H1 (cell line): Measurements from ENCODE around the gene ALPG. TPM values are rescaled to one million over a fixed set of nuclear protein-coding genes. Genes with fewer than 3 reads are reported as not detected.
"Not testable (repeated sequence)": the region's sequence is repeated elsewhere in the genome, so short reads cannot be mapped to it uniquely, and the experiment has no call there.

Experiments used
- CTCF ChIA-PET: fragments of 300-600 bp; sonication (Branson Sonifier 250); formaldehyde crosslinking; loops from one replicate; lab custom pipeline; 2021; ENCODE audit not compliant: partially characterized antibody; lab: Charles Lee
- POLR2A ChIA-PET: fragments of 300-600 bp; sonication (Branson Sonifier 250); formaldehyde crosslinking; loops from one replicate; lab custom pipeline; 2021; ENCODE audit warnings: inconsistent platforms; ENCODE audit not compliant: partially characterized antibody; lab: Charles Lee
- DNase-seq, 2 experiments: peaks; one replicate each; pipeline versions ENCODE4 v3.0.0 to v3.0.0-alpha.2; 2010 to 2022; ENCODE audit warnings: low spot score in 2 of 2, low read depth in 1 of 2, mixed read lengths in 1 of 2
- FAIRE-seq: peaks from 2 replicates; lab custom pipeline; 2011; peaks lifted over from hg19 to GRCh38; lab: Jason Lieb, UNC
- H2AFZ ChIP-seq: 2 replicates; pipeline ENCODE4 v1.8.1; 2012; ENCODE audit warnings: low read length, inconsistent platforms
- H2AK5ac ChIP-seq: 2 replicates; pipeline ENCODE4 v1.6.1; 2013; ENCODE audit warnings: low read depth, low read length
- H2BK120ac ChIP-seq: replicated peaks from 2 replicates; pipeline ENCODE3; 2013; ENCODE audit warnings: low read depth, low read length, inconsistent platforms
- H2BK12ac ChIP-seq: 2 replicates; pipeline ENCODE4 v1.6.1; 2013; ENCODE audit warnings: low read depth, low read length
- H2BK15ac ChIP-seq: 2 replicates; pipeline ENCODE4 v1.6.1; 2013; ENCODE audit warnings: low read length
- H2BK20ac ChIP-seq: 2 replicates; pipeline ENCODE4 v1.6.1; 2013; ENCODE audit warnings: low read length
- H2BK5ac ChIP-seq: 2 replicates; pipeline ENCODE4 v1.6.1; 2013; ENCODE audit warnings: low read depth, low read length
- H3K14ac ChIP-seq: 2 replicates; pipeline ENCODE4 v1.6.1; 2013; ENCODE audit warnings: inconsistent platforms; ENCODE audit not compliant: insufficient read length
- H3K18ac ChIP-seq: 2 replicates; pipeline ENCODE4 v1.6.1; 2013; ENCODE audit warnings: low read length; ENCODE audit errors: extremely low read depth
- H3K23ac ChIP-seq: 2 replicates; pipeline ENCODE4 v1.6.1; 2013; ENCODE audit warnings: inconsistent platforms; ENCODE audit not compliant: insufficient read length
- H3K23me2 ChIP-seq: 2 replicates; pipeline ENCODE4 v1.6.1; 2013; ENCODE audit warnings: low read depth, low read length
- H3K27ac ChIP-seq: 2 replicates; pipeline ENCODE4 v1.6.1; 2011; ENCODE audit warnings: low read depth, low read length, inconsistent platforms
- H3K27me3 ChIP-seq, 4 experiments: replicated peaks in 1 of 4; 1 replicate in 1 of 4; 2 replicates in 3 of 4; pipeline versions ENCODE4 v1.6.1 to v1.8.1; 2011 to 2013; ENCODE audit warnings: low read length in 3 of 4, mild to moderate bottlenecking in 3 of 4, inconsistent platforms in 2 of 4, mixed read lengths in 2 of 4, moderate library complexity in 1 of 4; ENCODE audit not compliant: control insufficient read depth in 3 of 4, insufficient read depth in 3 of 4; ENCODE audit errors: extremely low read depth in 1 of 4
- H3K36me3 ChIP-seq, 4 experiments: 2 replicates each; pipeline versions ENCODE4 v1.6.1 to v1.8.1; 2011 to 2013; ENCODE audit warnings: mild to moderate bottlenecking in 4 of 4, low read length in 3 of 4, moderate library complexity in 2 of 4, control low read depth in 1 of 4, inconsistent platforms in 1 of 4; ENCODE audit not compliant: insufficient read depth in 4 of 4, control insufficient read depth in 2 of 4
- H3K4ac ChIP-seq: replicated peaks from 2 replicates; pipeline ENCODE3; 2013; ENCODE audit warnings: low read length, low read depth, mixed read lengths, inconsistent platforms; ENCODE audit not compliant: insufficient read length
- H3K4me1 ChIP-seq, 4 experiments: replicated peaks in 1 of 4; 1 replicate in 1 of 4; 2 replicates in 3 of 4; pipeline versions ENCODE4 v1.6.1 to v1.8.1; 2011 to 2013; ENCODE audit warnings: low read length in 3 of 4, inconsistent platforms in 2 of 4, mixed read lengths in 1 of 4; ENCODE audit not compliant: insufficient read depth in 4 of 4, control insufficient read depth in 3 of 4
- H3K4me2 ChIP-seq, 2 experiments: 2 replicates each; pipeline versions ENCODE4 v1.6.1 to v1.8.1; 2011 to 2013; ENCODE audit warnings: low read depth in 2 of 2, low read length in 2 of 2, control low read depth in 1 of 2, inconsistent platforms in 1 of 2, mild to moderate bottlenecking in 1 of 2; ENCODE audit not compliant: insufficient read depth in 1 of 2
- H3K4me3 ChIP-seq, 4 experiments: fragments of 200-600, 300-600 bp in 1 of 4; sonication (generic), shearing (Covaris generic), sonication (Bioruptor Twin) in 1 of 4; 2 replicates each; pipeline versions ENCODE4 v1.5.1 to v1.8.1; 2011 to 2016; ENCODE audit warnings: low read length in 4 of 4, low read depth in 3 of 4, control low read depth in 2 of 4, inconsistent platforms in 2 of 4, mild to moderate bottlenecking in 2 of 4, mixed read lengths in 1 of 4, moderate library complexity in 1 of 4; ENCODE audit not compliant: insufficient read depth in 2 of 4; ENCODE audit errors: extremely low read depth in 1 of 4
- H3K56ac ChIP-seq: replicated peaks from 2 replicates; pipeline ENCODE3; 2013; ENCODE audit warnings: low read depth, mild to moderate bottlenecking, mixed read lengths, low read length, inconsistent platforms; ENCODE audit not compliant: insufficient read length
- H3K79me1 ChIP-seq: 2 replicates; pipeline ENCODE4 v1.6.1; 2013; ENCODE audit warnings: low read depth, low read length, control low read depth
- H3K79me2 ChIP-seq, 2 experiments: 2 replicates each; pipeline versions ENCODE4 v1.6.1 to v1.8.1; 2012 to 2013; ENCODE audit warnings: low read length in 2 of 2, mild to moderate bottlenecking in 2 of 2, inconsistent platforms in 1 of 2; ENCODE audit not compliant: insufficient read depth in 2 of 2, control insufficient read depth in 1 of 2
- H3K9ac ChIP-seq, 4 experiments: replicated peaks in 1 of 4; 1 replicate in 1 of 4; 2 replicates in 3 of 4; pipeline versions ENCODE4 v1.6.1 to v1.8.1; 2011 to 2013; ENCODE audit warnings: low read depth in 3 of 4, low read length in 3 of 4, control low read depth in 2 of 4, mild to moderate bottlenecking in 2 of 4, moderate library complexity in 2 of 4, inconsistent platforms in 1 of 4; ENCODE audit errors: extremely low read depth in 1 of 4
- H3K9me3 ChIP-seq, 2 experiments: 2 replicates each; pipeline versions ENCODE4 v1.6.1 to v1.8.1; 2012 to 2013; ENCODE audit warnings: mild to moderate bottlenecking in 2 of 2, moderate library complexity in 2 of 2, control low read depth in 1 of 2, inconsistent platforms in 1 of 2, low read depth in 1 of 2, low read length in 1 of 2, mixed read lengths in 1 of 2; ENCODE audit not compliant: insufficient read depth in 2 of 2
- H4K20me1 ChIP-seq, 2 experiments: replicated peaks in 1 of 2; 2 replicates each; pipeline versions ENCODE3 to v1.8.1; 2011 to 2013; ENCODE audit warnings: inconsistent platforms in 2 of 2, low read length in 2 of 2, mild to moderate bottlenecking in 1 of 2; ENCODE audit not compliant: insufficient read depth in 2 of 2, control insufficient read depth in 1 of 2
- H4K5ac ChIP-seq: 2 replicates; pipeline ENCODE4 v1.6.1; 2013; ENCODE audit warnings: low read length, low read depth, mixed read lengths, inconsistent platforms; ENCODE audit not compliant: insufficient read length
- H4K8ac ChIP-seq: 2 replicates; pipeline ENCODE4 v1.8.0; 2013; ENCODE audit warnings: mild to moderate bottlenecking, moderate library complexity, low read length, inconsistent platforms; ENCODE audit not compliant: insufficient read depth; ENCODE audit errors: extremely low read depth
- H4K91ac ChIP-seq: replicated peaks from 2 replicates; pipeline ENCODE3; 2013; ENCODE audit warnings: low read length, mixed read lengths, inconsistent platforms; ENCODE audit not compliant: insufficient read length
- WGBS, 2 experiments: shearing (Covaris generic) in 1 of 2; methylation state at CpG; one replicate each; pipeline versions ENCODE4 v1.1.6 to v1.1.7; 2013 to 2015; ENCODE audit warnings: low lambda C conversion rate in 2 of 2, mixed read lengths in 2 of 2, inconsistent platforms in 1 of 2, low coverage in 1 of 2, missing lambda C conversion rate in 1 of 2; ENCODE audit not compliant: insufficient replicate concordance in 2 of 2, insufficient coverage in 1 of 2, insufficient read length in 1 of 2; ENCODE audit errors: extremely low coverage in 1 of 2, missing lambda C conversion rate in 1 of 2; 5-methylcytosine and 5-hydroxymethylcytosine counted together
- polyA plus RNA-seq, 7 experiments: library from polyadenylated mRNA; depleted of rRNA in 3 of 7; stranded (reverse) in 5 of 7; unstranded in 2 of 7; fragments of >200 nt in 5 of 7; fragments of 200-250 nt in 2 of 7; gene quantifications; 1 replicate in 5 of 7; 2 replicates in 1 of 7; 4 replicates in 1 of 7; pipeline versions ENCODE4 v1.2.1 to v1.2.3, GENCODE V29; 2011 to 2013; ENCODE audit warnings: missing spikeins in 2 of 7, mixed read lengths in 2 of 7
- total RNA-seq: library from RNA; stranded (reverse); fragmentation: NEBNext Ultra II Directional; extraction: Animal tissue kit (Norgen Biotek cat#: 25700); gene quantifications from 2 replicates; pipeline ENCODE4 v1.2.1, GENCODE V29; 2021
- TF ChIP-seq, protein P1 (sequence below), 3 experiments: IDR thresholded peaks; 1 replicate in 2 of 3; 2 replicates in 1 of 3; pipeline versions ENCODE4 v1.5.1 to v1.6.1; 2011; ENCODE audit warnings: low read length in 3 of 3, mild to moderate bottlenecking in 3 of 3, inconsistent platforms in 2 of 3, low read depth in 1 of 3, moderate library complexity in 1 of 3; ENCODE audit not compliant: insufficient read depth in 1 of 3; ENCODE audit errors: control extremely low read depth in 1 of 3

ALPG gene
- total and polyA plus RNA-seq, 2 of the 8 experiments (the other 6 are each of a cell fraction or from before 2014, with no cell fraction given) = 0.56 to 2.1 TPM

DNA sequence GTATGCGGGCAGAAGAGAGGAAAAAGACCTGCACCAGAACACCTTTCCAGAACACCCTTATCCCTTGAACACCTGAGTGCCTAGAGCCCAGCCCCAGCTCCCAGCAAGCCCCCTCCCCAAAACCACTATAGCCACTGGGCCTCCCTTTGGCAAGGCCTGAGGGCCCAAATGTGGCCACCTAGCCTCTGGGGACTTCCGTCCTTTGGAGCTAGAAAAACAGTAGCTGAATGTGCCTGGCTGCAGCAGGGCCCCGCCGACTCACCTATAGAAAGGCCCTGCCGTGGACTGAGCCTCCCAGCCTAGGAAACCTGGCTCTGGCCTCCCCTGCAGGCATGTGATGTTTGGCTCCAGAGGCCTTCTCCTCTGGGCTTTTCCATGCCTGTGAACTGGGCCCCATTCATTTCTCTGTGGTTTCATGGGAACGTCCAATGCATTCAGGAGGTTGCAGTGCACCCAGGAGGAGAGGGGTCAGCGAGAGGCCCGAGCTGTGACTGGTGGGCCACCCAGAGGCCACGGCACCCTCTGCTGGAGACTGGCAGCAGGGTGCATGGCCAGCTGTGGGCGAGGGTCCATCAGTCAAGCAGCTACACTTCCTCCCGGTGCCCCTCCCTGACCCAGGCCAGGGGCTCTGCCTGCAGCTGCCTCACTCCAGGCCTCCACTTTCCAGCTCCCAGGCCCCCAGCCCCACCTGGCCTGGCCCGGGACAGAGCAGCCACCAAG, 43.4 kb upstream of the ALPG start:
- ChIA-PET CTCF (interaction anchor here (0.6 to 9.5 kb wide), 23 partner anchors 11 to 462 kb away, joined by 3 to 100 read pairs (median 5); partner anchors contain the start of gene ALPP), POLR2A (interaction anchor here (0.7 to 2.0 kb wide), 4 partner anchors 11 to 24 kb away, joined by 3 to 4 read pairs (median 4); no protein-coding TSS in a partner anchor)
- H3K4ac ChIP-seq = not testable (repeated sequence)

More for the DNA sequence above, 43.4 kb upstream of the ALPG start:
- H2BK120ac ChIP-seq, H3K56ac ChIP-seq, H3K18ac ChIP-seq: not testable (repeated sequence)
- H3K4me1 ChIP-seq = peaks cover 0 to 13% (median 2%) of the 10 kb centered on the region in 4 experiments; a peak in 4 of 7 replicates
- WGBS, 2 experiments = 79% methylated on average over 11 of the region's 12 CpGs; no CpG with 5 or more reads in 1 of the 2 experiments
- TF ChIP-seq, protein P1, sequence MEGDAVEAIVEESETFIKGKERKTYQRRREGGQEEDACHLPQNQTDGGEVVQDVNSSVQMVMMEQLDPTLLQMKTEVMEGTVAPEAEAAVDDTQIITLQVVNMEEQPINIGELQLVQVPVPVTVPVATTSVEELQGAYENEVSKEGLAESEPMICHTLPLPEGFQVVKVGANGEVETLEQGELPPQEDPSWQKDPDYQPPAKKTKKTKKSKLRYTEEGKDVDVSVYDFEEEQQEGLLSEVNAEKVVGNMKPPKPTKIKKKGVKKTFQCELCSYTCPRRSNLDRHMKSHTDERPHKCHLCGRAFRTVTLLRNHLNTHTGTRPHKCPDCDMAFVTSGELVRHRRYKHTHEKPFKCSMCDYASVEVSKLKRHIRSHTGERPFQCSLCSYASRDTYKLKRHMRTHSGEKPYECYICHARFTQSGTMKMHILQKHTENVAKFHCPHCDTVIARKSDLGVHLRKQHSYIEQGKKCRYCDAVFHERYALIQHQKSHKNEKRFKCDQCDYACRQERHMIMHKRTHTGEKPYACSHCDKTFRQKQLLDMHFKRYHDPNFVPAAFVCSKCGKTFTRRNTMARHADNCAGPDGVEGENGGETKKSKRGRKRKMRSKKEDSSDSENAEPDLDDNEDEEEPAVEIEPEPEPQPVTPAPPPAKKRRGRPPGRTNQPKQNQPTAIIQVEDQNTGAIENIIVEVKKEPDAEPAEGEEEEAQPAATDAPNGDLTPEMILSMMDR (IDR thresholded peaks at IDR 0.05; ENCODE audit: control extremely low read depth in 1 of 3, insufficient read depth in 1 of 3, low read depth in 1 of 3, low read length in 3 of 3) = peak in 1 of 3 experiments; percentile 21; a peak in 1 of 4 replicates
- TF ChIP-seq, all 59 proteins: peak for 1; not testable (repeated sequence) for 58
- H2BK20ac ChIP-seq, H2AFZ ChIP-seq, H2AK5ac ChIP-seq, H3K4me3 ChIP-seq, H3K9me3 ChIP-seq, H3K79me2 ChIP-seq, H3K27me3 ChIP-seq, H3K23me2 ChIP-seq, H3K36me3 ChIP-seq, H3K23ac ChIP-seq, H2BK5ac ChIP-seq, H4K5ac ChIP-seq, H3K4me2 ChIP-seq, H4K8ac ChIP-seq, H3K27ac ChIP-seq, H3K79me1 ChIP-seq, FAIRE-seq, H3K14ac ChIP-seq, H2BK15ac ChIP-seq, H4K20me1 ChIP-seq, H3K9ac ChIP-seq, H4K91ac ChIP-seq: not testable (repeated sequence)
- DNase-seq = peak in 1 of 2 experiments; percentile 44
- 0 out of 2 replicates have a peak overlapping the region, but pooled peaks have one; percentile 39 for H2BK12ac ChIP-seq
